HG02938 (cell line): Measurements from ENCODE around the gene TMC6.
"Not testable (repeated sequence)": the region's sequence is repeated elsewhere in the genome, so short reads cannot be mapped to it uniquely, and the experiment has no call there.

Experiments used
- ATAC-seq: cut with Tn5 transposase; IDR thresholded peaks from one replicate; pipeline ENCODE4 v1.9.1; 2021; ENCODE audit warnings: mild to moderate bottlenecking, moderate library complexity; ENCODE audit not compliant: unreplicated experiment

TMC6 gene

GRCh38 chr17:78082355-78082872 lies 46.1 kb downstream of the TMC6 start:
- ATAC-seq = not testable (repeated sequence)

- no peak for ATAC-seq
These were observed 47.0 kb downstream of the TMC6 start for GRCh38 chr17:78081551-78081950.

- no peak for ATAC-seq
These were observed 49.3 kb downstream of the TMC6 start for GRCh38 chr17:78079253-78079652.

DNA sequence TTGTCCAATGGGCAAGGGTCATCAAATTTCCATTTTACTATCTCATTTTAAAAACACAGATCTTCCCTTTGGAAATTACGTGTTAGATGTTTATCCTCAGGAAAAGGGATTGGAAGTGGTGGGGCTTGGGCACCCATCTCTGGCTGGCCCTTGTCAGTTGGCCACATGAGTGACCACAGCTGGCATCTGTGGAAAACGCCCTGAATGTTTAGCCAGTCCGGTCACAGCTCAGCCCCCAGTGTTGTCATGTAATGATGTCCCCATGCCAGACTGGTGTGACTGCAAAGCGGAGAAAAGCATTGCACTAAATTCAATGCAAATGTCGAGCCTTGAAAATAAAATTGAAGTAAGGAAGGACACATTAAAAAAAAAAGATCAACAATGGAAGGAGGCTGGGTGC lies 53.0 kb downstream of the TMC6 start:
- ATAC-seq = no peak

DNA sequence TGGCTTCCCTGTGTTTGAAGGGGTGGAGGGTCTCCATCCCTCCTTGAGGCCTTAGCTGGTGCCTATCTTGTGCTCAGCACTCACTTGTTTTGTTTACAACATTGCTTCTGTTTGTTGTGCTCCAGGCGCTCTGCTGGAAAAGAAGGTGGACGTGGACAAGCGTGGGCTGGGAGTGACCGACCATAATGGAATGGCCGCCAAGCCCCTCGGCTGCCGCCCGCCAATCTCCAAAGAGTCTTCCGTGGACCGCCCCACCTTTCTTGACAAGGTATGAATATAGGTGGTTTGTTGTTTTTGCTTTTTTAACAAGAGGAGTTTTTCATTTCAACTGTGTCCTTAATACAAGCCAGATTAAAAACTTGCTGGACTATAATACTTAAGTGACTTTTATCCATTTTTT lies 53.5 kb downstream of the TMC6 start:
- ATAC-seq = no peak

- ATAC-seq = no peak
These were observed 55.6 kb downstream of the TMC6 start for GRCh38 chr17:78072961-78073360.

DNA sequence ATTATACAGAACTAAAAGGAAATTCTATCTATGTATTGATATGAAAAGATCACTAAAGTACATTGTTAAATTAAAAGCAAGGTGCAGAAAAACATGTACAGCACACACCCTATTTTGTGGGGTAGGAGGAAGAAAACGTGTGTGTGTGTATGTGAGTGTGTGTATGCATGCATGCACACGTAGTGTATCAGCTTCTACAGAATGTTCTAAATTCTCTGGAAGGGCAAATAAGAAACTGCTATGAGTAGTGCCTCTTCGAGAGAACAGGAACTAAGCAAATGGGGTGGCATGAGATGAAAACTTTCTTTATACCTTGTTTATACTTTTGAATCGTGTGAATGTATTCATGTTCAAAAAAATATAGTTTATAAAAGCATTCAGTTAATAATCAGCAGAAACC lies 58.9 kb downstream of the TMC6 start:
- ATAC-seq = no peak

GRCh38 chr17:78066976-78067375 lies 61.6 kb downstream of the TMC6 start:
- not testable (repeated sequence) for ATAC-seq

- ATAC-seq = no peak
These were observed 63.8 kb downstream of the TMC6 start for GRCh38 chr17:78064708-78065107.

DNA sequence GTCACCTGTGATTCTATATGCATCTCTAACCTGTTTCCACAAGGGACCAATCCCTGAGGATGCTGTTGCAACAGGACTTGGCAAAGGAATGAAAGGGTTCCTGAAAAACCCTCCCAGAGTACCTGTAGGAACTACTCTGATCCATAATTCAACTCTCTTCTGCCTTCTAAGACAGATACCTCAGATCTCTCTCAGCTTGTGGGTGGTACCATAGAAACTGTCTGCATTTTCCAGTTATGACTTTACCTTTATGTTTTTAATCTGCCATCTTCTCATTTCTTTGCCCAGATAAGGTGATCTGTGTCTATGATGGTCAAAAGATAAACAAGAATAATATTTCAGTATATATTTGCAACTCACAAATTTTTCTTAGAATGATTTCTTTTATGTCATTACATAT lies 65.1 kb downstream of the TMC6 start:
- ATAC-seq = no peak

GRCh38 chr17:78062596-78062995 lies 66.0 kb downstream of the TMC6 start:
- ATAC-seq = no peak
